Measurements from ENCODE around the gene GPR17. TPM values are rescaled to one million over a fixed set of nuclear protein-coding genes. Genes with fewer than 3 reads are reported as not detected.

Gene GPR17
- total RNA-seq, 1 donor from 2014 or later = not detected

- Mint-ChIP-seq H3K4me3 (ENCODE audit: low read depth) (no peak overlapping the region), H3K36me3 (ENCODE audit: insufficient read depth) (no peaks in the 10 kb centered on the region), H3K27me3 (peaks cover 8% of the 10 kb centered on the region), H3K27ac (no peak overlapping the region), H3K9me3 (ENCODE audit: low read depth) (no peaks in the 10 kb centered on the region), H3K4me1 (ENCODE audit: low read depth) (peaks cover 3% of the 10 kb centered on the region)
- no peak for DNase-seq (ENCODE audit: low spot score, unreplicated experiment)
- no peak for TF ChIP-seq CTCF (IDR thresholded peaks at IDR 0.05; ENCODE audit: unreplicated experiment)
Measured at GRCh38 chr2:127642706-127643438, 3.1 kb upstream of the GPR17 start.

- no peaks in the 10 kb centered on the region for H3K36me3 Mint-ChIP-seq (ENCODE audit: insufficient read depth)
- DNase-seq (ENCODE audit: low spot score, unreplicated experiment) = no peak
- no peak for TF ChIP-seq CTCF (IDR thresholded peaks at IDR 0.05; ENCODE audit: unreplicated experiment)
- H3K4me3 Mint-ChIP-seq (ENCODE audit: low read depth) = no peak overlapping the region
- H3K27ac Mint-ChIP-seq = no peak overlapping the region
- H3K4me1 Mint-ChIP-seq (ENCODE audit: low read depth) = peaks cover 2% of the 10 kb centered on the region
- no peaks in the 10 kb centered on the region for H3K9me3 Mint-ChIP-seq (ENCODE audit: low read depth)
- peaks cover 10% of the 10 kb centered on the region for H3K27me3 Mint-ChIP-seq
Measured at GRCh38 chr2:127643439-127644065, 2.4 kb upstream of the GPR17 start.

- Mint-ChIP-seq H3K4me1 (ENCODE audit: low read depth) (peaks cover 2% of the 10 kb centered on the region), H3K4me3 (ENCODE audit: low read depth) (no peak overlapping the region), H3K36me3 (ENCODE audit: insufficient read depth) (no peaks in the 10 kb centered on the region), H3K9me3 (ENCODE audit: low read depth) (no peaks in the 10 kb centered on the region), H3K27me3 (peaks cover 10% of the 10 kb centered on the region), H3K27ac (no peak overlapping the region)
- peak; percentile 11 for TF ChIP-seq CTCF (IDR thresholded peaks at IDR 0.05; ENCODE audit: unreplicated experiment)
- DNase-seq (ENCODE audit: low spot score, unreplicated experiment) = no peak
Measured at GRCh38 chr2:127644066-127645025, 1.6 kb upstream of the GPR17 start.

- H3K9me3 Mint-ChIP-seq (ENCODE audit: low read depth) = no peaks in the 10 kb centered on the region
- H3K4me3 Mint-ChIP-seq (ENCODE audit: low read depth) = no peak overlapping the region
- no peak overlapping the region for H3K27ac Mint-ChIP-seq
- peaks cover 4% of the 10 kb centered on the region for H3K4me1 Mint-ChIP-seq (ENCODE audit: low read depth)
- no peaks in the 10 kb centered on the region for H3K36me3 Mint-ChIP-seq (ENCODE audit: insufficient read depth)
- peaks cover 12% of the 10 kb centered on the region for H3K27me3 Mint-ChIP-seq
- TF ChIP-seq CTCF (IDR thresholded peaks at IDR 0.05; ENCODE audit: unreplicated experiment) = no peak
- no peak for DNase-seq (ENCODE audit: low spot score, unreplicated experiment)
Measured at GRCh38 chr2:127645026-127645394, 943 bp upstream of the GPR17 start.

All from progenitor cell of endocrine pancreas (in vitro differentiated cells).